GM18505 (cell line): Measurements from ENCODE around the gene RIMS3.
A peak's percentile ranks its signal among the peaks of the same experiment; 100 is the strongest.
"Not testable (repeated sequence)": the region's sequence is repeated elsewhere in the genome, so short reads cannot be mapped to it uniquely, and the experiment has no call there.

Source experiments
- ATAC-seq: cut with Tn5 transposase; IDR thresholded peaks from one replicate; pipeline ENCODE4 v1.9.1; 2021; ENCODE audit not compliant: unreplicated experiment
- POLR2A ChIP-seq: IDR thresholded peaks from 4 replicates; pipeline ENCODE4 v1.6.1; 2011; ENCODE audit warnings: borderline replicate concordance; ENCODE audit not compliant: insufficient read depth, insufficient read length; ENCODE audit errors: extremely low read depth

The RIMS3 gene

DNA sequence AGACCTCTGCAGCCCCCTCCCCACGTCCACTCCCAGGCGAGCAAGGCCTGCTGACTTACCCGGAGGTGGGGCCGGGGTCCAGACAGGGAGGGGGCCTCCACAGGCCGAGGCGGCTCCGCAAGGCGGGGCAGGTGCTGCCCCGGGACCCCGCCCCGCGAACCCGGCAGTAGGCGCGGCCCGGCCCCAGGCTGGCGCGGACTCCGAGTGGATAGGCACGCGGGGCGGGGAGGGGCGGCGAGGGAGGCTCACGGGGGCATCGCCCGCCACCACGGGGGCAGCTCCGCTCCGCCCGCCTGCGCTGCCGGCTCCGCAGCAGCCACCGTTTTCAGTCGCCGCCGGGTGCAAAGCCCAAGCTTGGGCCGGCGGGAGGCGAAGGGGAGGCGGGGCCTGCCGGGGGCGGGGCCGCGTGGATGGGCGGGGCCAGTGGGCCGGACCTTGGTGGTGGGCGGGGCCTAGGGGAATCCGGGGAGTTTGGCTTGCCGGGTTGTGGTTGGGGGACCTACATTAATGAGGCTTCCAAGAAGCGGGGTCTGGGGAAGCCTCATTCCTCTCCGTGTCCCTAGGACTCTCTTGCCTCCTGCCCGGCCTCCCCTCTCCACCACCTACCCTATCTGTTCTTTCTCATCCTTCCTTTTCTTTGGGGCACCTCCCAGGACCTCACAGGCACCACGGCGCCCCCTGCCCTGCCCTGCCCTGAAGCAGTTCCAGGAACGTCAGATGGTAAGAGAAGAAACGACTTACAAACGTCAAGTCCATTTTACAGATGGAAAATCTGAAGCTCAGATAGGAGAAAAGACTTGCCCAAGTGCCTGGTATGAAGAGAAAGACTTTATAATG lies at the start of gene RIMS3:
Gene RIMS3, minus strand, starts transcription at position 348 of the 837 bp plus-strand sequence. CDS start 23,757 bp downstream, outside the sequence.
- peak; percentile 72 for ATAC-seq
- no peak for TF ChIP-seq POLR2A

DNA sequence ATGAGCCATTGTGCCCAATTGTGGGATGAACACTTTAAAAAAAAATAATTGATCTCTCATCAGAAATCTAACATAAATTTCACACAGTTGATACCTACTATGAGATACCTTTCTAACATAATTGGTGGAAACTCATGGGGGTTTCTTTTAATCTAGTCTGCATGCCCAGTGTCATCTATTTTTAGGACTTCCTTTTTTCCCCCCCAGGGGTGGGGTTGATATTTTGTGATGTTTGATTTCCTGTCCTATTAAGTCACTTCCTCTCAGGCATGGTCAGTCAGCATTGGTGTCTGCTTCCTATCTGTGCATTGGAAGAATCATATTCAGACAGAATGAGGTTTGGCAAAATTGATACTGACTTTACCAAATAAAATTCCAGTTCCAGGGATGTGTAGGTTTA lies 47.5 kb upstream of the RIMS3 start:
- no peak for TF ChIP-seq POLR2A
- ATAC-seq = no peak

DNA sequence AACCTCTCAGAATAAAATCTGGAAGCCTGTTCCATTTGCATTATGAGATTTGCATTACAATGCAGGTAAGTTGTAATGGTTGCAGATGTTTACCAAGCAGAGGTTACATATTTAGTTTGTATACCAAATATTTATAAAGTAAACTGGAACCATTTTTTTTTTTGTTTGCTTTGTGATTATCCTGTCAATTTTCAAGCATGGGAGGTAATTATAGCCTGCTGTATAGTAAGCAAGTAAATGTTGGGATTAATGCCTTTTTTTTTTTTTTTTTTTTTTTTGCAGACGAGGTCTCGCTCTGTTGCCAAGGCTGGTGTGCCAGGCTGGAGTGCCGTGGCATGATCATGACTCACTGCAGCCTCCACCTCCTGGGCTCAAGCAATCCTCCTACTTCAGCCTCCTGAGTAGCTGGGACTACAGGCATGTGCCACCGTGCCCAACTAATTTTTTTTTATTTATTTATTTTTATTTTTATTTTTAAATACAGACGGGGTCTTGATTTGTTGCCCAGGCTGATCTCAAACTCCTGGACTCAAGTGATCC lies 47.0 kb upstream of the RIMS3 start:
- no peak for ATAC-seq
- TF ChIP-seq POLR2A = no peak

DNA sequence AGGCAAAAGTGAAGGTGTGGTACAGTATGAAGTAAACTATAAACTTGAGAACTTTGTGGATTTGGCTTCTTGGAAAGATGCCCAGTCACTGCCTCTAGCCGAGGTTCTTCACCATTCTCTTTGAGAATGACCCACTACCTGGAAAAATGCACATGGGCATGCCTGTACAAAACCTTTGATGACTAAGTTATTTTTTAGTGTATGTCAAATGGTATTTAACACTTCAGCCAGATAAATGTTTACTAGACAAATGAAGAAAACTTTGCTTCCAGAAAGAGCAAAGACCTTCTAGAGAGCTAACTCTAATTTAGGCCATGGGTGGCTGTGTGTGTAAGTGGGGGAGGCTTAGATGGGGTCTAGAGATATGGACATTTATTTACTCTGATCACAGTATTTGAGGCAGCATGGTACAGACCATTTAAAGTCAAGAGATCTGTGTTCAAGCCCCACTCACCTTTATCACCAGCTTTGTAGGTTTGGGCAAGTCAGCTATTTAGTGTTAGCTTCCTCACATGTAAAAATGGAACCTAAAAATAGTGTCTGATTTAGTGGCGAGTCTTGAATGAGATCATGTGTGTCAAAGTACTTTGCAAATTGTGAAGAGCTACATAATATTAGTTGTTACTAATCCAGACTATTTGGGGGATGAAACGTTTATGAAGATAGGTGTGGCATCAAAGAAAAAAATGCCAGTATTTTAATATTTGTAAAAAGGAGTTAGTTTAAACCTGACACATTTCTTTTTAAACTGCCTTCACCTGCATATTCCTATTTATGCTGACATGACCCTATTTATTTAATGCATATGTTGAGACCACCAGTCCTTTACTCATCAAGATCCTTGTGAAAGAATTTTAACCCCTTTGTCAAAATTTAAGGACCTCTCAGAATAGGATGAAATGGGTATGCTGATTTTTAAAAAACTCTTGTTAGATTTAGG lies 46.3 kb upstream of the RIMS3 start:
- no peak for ATAC-seq
- no peak for TF ChIP-seq POLR2A

DNA sequence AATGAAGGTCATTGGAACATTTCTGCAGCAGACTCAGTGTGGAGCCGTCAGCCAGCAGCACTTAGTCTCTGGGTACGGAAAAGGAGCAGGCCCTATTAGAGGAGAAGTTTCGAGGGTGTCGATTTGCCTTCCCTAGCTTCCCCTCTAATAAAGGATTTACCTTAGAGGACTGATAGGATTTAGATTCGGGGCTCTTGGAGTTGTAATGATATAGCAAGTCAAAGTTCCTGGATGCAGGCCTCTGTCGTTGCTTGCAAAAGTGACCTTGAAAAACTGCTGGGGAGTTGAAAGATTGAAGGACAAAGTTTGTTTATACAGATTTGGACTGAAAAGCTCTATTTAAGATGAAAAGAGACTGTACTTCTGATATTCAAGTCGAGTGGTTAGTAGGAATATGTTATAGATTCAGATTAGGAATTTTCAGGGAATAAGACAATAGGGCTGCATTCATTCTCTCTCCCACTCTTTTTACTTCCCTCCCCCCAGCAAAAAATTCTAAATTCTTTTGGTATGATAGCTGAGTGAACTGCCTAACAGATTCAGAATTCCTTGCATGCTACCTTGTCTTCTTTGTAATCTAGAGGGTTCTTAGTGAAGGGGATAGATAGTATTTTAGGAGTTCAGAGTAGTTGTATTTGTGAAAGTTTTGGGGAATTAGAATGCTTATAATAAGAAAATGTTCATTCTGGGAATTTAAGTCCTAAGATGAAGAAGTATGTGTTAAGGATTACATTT lies 45.3 kb upstream of the RIMS3 start:
- ATAC-seq = no peak

DNA sequence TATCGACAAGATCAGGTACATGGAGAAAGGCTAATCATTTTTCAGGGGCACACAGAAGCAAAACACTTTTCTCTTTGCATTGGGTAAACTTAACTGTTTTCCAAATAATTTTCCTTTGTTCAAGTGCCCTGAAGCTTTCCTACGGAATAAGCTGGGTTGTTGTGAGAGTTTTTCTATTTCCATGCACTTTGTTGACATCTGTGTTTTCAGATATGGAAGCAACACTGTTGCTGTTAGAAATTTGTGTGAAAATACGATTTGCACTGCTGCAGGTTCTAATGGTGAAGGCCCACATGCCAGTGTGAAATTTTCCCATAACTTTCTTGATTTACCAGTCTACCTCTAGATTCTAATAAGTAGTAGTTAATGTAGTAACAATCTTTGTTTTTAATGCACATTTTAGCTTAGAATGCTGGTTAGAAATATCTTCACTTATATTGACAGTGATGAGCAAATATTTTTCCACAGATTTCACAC lies 44.4 kb upstream of the RIMS3 start:
- TF ChIP-seq POLR2A = no peak
- no peak for ATAC-seq

More for the DNA sequence above, 45.3 kb upstream of the RIMS3 start:
- no peak for TF ChIP-seq POLR2A

DNA sequence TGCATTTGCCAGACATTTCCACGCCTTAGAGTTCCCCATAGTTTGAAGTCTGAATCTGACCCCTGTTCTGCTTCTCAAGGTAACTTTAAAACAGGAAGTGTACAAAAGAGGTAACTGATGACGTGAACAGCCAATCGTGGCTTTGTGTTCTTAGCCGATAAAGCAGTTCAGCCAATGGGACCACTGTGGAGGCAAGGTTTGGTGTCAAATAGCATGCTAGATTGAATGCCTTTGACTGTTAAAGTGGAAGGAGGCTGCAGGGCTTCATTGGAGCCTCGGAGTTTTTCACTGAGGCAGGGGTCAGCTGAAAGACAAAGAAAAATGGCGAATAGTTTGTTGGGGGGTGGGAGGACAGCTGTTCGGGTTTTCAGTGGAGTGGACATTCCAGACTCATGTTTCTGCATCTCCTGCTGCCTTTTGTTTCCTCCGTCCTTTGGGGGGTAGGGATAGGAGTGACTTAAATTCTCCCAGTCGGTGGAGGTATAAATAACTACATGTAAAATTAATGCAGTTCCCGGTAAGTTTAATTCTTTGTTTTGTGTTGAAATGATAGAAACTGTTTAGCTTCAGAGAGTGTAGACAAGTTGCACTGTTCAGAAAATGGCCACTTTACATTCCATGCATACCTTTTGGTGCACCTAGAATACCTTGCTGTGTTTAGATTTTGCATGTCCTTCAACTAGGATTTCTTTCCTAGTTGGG lies 43.8 kb upstream of the RIMS3 start:
- peak; percentile 52 for TF ChIP-seq POLR2A
- ATAC-seq = peak; percentile 79

DNA sequence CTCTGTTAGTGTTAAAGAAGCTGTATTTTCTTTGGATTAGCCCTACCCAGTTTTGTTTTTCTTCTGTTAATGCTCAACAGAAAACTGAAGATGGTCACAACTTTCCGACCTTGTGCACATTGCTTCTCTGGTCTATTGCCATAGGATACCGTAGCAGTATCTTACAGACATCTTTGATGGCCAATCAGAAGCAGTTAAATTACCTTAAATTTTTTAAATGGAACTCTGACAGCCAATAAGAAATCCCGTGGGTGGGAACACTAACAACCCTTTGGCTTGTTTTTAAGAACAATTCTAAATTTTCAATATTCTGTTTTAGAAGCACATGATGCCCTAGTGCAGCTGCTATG lies 43.2 kb upstream of the RIMS3 start:
- no peak for TF ChIP-seq POLR2A
- peak; percentile 56 for ATAC-seq

DNA sequence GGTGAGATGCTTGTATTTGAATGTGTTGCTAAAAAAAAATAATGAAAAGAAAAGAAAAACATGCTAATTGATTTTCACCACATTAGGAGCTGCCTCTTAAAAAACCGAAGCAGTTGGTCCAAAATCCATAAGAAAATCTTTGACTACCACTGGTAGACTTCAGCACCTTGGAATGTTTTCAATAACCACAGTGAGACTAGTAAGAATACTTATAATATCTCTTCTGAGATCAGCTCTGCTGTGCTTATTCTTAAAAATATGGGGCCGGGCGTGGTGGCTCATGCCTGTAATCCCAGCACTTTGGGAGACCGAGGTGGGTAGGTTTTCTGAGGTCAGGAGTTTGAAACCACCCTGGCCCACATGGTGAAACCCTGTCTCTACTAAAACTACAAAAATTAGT lies 41.1 kb upstream of the RIMS3 start:
- no peak for ATAC-seq
- no peak for TF ChIP-seq POLR2A

DNA sequence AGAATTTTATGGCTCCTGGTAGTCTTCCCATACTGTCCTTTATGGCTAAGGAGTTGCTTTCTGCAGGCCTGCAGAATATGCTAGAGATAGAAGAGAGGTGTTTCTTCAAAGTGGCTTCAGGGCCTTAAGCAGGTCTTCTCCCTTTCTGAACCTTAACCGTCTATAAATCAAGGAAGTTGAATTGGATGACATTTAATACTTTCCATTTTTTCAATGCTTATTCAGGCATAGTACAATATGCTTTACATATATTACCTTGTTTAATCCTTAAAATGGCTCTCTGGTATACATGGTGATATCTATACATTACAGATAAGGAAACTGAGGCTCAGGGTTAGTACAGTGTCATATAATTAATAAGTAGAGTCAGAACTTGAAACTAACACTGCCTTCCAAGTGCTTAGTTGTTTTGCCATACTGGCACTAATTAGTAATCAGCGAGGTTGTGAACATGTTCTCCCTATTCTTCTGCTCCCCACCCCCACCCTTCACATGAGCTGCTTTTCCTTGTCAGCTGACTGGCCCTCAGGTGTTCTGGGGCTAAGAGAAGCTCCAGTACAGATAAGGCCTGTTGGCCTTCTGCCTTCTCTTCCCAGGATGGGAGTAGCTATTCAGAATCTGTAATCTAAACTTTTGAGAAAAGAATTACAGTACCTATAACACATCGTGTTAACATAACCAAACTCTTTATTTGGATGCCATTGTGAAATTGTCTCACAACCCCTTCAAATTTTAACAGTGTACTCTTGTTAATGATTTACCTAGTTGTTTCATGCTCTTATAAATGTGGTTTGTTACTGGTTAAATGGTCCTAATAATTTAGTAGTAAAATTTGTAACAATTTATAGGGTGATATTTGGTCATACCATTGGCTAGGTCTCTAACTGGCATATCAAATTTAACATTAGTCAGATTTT lies 39.6 kb upstream of the RIMS3 start:
- no peak for ATAC-seq
- TF ChIP-seq POLR2A = no peak

DNA sequence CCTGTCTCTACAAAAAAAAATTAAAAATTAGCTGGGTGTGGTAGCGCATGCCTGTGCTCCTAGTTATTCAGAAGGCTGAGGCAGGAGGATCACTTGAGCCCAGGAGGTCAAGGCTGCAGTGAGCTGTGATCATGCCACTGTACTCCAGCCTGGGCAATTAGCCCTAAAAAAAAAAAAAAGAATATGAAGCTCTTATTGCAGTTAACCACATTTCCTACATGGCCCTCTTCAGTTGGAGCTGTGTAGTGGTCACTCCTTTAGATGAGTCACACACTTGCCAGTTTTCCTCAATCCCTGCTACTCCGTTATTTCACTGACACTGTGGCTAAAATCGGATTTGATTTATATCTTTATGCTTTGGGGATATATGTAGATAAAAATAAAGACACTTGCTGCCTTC lies 37.8 kb upstream of the RIMS3 start:
- no peak for TF ChIP-seq POLR2A
- no peak for ATAC-seq

DNA sequence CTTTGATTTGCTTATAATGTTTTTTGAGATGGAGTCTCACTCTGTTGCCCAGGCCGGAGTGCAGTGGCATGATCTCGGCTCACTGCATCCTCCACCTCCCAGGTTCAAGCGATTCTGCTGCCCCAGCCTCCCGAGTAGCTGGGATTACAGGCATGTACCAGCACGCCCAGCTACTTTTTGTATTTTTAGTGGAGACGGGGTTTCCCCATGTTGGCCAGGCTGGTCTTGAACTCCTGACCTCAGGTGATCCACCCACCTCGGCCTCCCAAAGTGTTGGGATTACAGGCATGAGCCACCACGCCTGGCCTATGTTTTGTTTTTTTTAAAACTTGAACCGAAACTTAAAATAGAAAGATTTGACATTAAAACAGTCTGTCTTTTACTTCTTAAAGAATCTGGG lies 37.3 kb upstream of the RIMS3 start:
- ATAC-seq = not testable (repeated sequence)
